Measurements from ENCODE around the gene SEMA5A. TPM values are rescaled to one million over a fixed set of nuclear protein-coding genes. Genes with fewer than 3 reads are reported as not detected.

Gene SEMA5A
- total and polyA plus RNA-seq, 2 of the 13 experiments (the other 11 are each of a cell fraction or from before 2014, with no cell fraction given) = 0.01 TPM; not detected in 1

DNA sequence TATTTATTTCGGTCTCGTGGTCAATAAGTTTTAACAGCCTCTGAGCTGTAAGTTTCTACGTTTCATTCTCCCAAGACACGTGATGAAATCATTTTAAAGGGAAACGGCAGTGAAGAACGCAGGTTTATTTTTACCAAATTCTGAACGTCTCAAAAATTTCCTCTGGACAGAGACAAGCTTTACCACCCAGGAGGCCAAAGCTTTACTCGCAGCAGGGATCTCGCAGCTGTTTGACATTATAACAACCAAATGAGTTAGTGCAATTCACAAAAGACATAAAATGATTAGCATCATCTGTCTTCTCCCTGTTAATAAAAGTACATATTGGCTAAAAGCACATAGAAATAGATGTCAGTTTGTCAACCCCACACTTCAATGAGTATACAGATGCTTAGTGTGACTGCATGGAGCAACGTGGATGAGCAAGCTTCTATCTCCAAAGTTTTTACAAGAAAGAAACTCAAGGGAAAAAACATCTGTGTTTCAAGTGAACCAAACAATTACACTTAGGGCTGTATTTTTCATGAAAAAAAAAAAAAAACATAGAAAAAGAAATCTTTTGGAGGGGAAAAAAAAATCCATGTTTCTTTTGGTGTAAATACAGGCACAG lies 2.5 kb downstream of the SEMA5A start (continued):
- TF ChIP-seq, protein P1, sequence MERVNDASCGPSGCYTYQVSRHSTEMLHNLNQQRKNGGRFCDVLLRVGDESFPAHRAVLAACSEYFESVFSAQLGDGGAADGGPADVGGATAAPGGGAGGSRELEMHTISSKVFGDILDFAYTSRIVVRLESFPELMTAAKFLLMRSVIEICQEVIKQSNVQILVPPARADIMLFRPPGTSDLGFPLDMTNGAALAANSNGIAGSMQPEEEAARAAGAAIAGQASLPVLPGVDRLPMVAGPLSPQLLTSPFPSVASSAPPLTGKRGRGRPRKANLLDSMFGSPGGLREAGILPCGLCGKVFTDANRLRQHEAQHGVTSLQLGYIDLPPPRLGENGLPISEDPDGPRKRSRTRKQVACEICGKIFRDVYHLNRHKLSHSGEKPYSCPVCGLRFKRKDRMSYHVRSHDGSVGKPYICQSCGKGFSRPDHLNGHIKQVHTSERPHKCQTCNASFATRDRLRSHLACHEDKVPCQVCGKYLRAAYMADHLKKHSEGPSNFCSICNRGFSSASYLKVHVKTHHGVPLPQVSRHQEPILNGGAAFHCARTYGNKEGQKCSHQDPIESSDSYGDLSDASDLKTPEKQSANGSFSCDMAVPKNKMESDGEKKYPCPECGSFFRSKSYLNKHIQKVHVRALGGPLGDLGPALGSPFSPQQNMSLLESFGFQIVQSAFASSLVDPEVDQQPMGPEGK (CRISPR knock-in tag; IDR thresholded peaks at IDR 0.05) = no peak
- no peak for TF ChIP-seq ZNF251 (CRISPR knock-in tag; IDR thresholded peaks at IDR 0.05)
- TF ChIP-seq GATAD2A (CRISPR knock-in tag; IDR thresholded peaks at IDR 0.05) = no peak
- no peak for TF ChIP-seq HDAC2 (CRISPR knock-in tag; IDR thresholded peaks at IDR 0.05)
- TF ChIP-seq NFIB (CRISPR knock-in tag; IDR thresholded peaks at IDR 0.05; ENCODE audit: borderline replicate concordance) = no peak
- TF ChIP-seq ZNF883 (CRISPR knock-in tag; IDR thresholded peaks at IDR 0.05; ENCODE audit: not compliant biosample characterization) = no peak
- TF ChIP-seq, protein P2, sequence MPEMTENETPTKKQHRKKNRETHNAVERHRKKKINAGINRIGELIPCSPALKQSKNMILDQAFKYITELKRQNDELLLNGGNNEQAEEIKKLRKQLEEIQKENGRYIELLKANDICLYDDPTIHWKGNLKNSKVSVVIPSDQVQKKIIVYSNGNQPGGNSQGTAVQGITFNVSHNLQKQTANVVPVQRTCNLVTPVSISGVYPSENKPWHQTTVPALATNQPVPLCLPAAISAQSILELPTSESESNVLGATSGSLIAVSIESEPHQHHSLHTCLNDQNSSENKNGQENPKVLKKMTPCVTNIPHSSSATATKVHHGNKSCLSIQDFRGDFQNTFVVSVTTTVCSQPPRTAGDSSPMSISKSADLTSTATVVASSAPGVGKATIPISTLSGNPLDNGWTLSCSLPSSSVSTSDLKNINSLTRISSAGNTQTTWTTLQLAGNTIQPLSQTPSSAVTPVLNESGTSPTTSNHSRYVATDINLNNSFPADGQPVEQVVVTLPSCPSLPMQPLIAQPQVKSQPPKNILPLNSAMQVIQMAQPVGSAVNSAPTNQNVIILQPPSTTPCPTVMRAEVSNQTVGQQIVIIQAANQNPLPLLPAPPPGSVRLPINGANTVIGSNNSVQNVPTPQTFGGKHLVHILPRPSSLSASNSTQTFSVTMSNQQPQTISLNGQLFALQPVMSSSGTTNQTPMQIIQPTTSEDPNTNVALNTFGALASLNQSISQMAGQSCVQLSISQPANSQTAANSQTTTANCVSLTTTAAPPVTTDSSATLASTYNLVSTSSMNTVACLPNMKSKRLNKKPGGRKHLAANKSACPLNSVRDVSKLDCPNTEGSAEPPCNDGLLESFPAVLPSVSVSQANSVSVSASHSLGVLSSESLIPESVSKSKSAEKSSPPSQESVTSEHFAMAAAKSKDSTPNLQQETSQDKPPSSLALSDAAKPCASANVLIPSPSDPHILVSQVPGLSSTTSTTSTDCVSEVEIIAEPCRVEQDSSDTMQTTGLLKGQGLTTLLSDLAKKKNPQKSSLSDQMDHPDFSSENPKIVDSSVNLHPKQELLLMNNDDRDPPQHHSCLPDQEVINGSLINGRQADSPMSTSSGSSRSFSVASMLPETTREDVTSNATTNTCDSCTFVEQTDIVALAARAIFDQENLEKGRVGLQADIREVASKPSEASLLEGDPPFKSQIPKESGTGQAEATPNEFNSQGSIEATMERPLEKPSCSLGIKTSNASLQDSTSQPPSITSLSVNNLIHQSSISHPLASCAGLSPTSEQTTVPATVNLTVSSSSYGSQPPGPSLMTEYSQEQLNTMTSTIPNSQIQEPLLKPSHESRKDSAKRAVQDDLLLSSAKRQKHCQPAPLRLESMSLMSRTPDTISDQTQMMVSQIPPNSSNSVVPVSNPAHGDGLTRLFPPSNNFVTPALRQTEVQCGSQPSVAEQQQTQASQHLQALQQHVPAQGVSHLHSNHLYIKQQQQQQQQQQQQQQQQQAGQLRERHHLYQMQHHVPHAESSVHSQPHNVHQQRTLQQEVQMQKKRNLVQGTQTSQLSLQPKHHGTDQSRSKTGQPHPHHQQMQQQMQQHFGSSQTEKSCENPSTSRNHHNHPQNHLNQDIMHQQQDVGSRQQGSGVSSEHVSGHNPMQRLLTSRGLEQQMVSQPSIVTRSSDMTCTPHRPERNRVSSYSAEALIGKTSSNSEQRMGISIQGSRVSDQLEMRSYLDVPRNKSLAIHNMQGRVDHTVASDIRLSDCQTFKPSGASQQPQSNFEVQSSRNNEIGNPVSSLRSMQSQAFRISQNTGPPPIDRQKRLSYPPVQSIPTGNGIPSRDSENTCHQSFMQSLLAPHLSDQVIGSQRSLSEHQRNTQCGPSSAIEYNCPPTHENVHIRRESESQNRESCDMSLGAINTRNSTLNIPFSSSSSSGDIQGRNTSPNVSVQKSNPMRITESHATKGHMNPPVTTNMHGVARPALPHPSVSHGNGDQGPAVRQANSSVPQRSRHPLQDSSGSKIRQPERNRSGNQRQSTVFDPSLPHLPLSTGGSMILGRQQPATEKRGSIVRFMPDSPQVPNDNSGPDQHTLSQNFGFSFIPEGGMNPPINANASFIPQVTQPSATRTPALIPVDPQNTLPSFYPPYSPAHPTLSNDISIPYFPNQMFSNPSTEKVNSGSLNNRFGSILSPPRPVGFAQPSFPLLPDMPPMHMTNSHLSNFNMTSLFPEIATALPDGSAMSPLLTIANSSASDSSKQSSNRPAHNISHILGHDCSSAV (CRISPR knock-in tag; IDR thresholded peaks at IDR 0.05; ENCODE audit: borderline replicate concordance) = no peak
- TF ChIP-seq ATRX (CRISPR knock-in tag; IDR thresholded peaks at IDR 0.05; ENCODE audit: borderline replicate concordance) = no peak
- TF ChIP-seq, protein P3, sequence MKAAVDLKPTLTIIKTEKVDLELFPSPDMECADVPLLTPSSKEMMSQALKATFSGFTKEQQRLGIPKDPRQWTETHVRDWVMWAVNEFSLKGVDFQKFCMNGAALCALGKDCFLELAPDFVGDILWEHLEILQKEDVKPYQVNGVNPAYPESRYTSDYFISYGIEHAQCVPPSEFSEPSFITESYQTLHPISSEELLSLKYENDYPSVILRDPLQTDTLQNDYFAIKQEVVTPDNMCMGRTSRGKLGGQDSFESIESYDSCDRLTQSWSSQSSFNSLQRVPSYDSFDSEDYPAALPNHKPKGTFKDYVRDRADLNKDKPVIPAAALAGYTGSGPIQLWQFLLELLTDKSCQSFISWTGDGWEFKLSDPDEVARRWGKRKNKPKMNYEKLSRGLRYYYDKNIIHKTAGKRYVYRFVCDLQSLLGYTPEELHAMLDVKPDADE (CRISPR knock-in tag; IDR thresholded peaks at IDR 0.05) = no peak
- no peak for TF ChIP-seq U2AF2 (IDR thresholded peaks at IDR 0.05; ENCODE audit: low read depth, low read length)
- no peak for TF ChIP-seq YEATS2 (CRISPR knock-in tag; IDR thresholded peaks at IDR 0.05; ENCODE audit: borderline replicate concordance)
- TF ChIP-seq, protein P4, sequence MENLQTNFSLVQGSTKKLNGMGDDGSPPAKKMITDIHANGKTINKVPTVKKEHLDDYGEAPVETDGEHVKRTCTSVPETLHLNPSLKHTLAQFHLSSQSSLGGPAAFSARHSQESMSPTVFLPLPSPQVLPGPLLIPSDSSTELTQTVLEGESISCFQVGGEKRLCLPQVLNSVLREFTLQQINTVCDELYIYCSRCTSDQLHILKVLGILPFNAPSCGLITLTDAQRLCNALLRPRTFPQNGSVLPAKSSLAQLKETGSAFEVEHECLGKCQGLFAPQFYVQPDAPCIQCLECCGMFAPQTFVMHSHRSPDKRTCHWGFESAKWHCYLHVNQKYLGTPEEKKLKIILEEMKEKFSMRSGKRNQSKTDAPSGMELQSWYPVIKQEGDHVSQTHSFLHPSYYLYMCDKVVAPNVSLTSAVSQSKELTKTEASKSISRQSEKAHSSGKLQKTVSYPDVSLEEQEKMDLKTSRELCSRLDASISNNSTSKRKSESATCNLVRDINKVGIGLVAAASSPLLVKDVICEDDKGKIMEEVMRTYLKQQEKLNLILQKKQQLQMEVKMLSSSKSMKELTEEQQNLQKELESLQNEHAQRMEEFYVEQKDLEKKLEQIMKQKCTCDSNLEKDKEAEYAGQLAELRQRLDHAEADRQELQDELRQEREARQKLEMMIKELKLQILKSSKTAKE (CRISPR knock-in tag; IDR thresholded peaks at IDR 0.05; ENCODE audit: borderline replicate concordance) = no peak
- no peak for TF ChIP-seq MEIS2 (CRISPR knock-in tag; IDR thresholded peaks at IDR 0.05)
